ENCODE measurements around the gene ATP5F1B. TPM values are rescaled to one million over a fixed set of nuclear protein-coding genes. Genes with fewer than 3 reads are reported as not detected.

Gene ATP5F1B
- polyA plus RNA-seq, 1 donor from 2014 or later: 559 TPM

DNA sequence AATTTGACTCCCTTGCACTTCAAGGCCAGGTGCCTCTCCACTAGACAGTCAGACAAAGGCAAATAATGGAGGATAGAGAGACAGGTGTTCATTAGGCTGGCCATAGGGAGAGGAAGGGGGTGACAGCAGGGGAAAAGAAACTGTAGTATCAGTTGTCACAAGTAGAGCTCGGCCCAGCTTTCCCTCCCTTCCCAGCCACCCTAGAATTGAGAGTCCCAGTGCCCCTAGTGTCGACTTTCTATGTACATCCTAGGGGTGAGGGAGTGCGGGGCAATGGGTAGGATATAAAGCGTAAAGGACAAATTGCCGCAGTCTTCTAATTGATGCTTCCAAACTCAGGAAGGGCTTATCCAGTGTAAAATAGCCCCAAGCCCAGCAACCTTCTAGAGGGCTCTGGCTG is 54.7 kb downstream of the ATP5F1B start:
- no peaks in the 10 kb centered on the region for H3K27me3 ChIP-seq (ENCODE audit: insufficient read depth, low read depth, low read length)
- H3K27ac ChIP-seq (ENCODE audit: low read length): no peak overlapping the region
- H2AFZ ChIP-seq (ENCODE audit: low read depth, low read length): no peak overlapping the region
- H3K9ac ChIP-seq (ENCODE audit: low read length): no peak overlapping the region
- no peak overlapping the region for H3K4me2 ChIP-seq (ENCODE audit: low read length)
- no peaks in the 10 kb centered on the region for H3K9me2 ChIP-seq (ENCODE audit: insufficient read depth, low read length)
- no peaks in the 10 kb centered on the region for H3K9me3 ChIP-seq (ENCODE audit: low read length)
- no peaks in the 10 kb centered on the region for H3F3A ChIP-seq (ENCODE audit: insufficient read depth, low read length, poor library complexity, severe bottlenecking)
- TF ChIP-seq RAD21 (conservative IDR thresholded peaks at IDR 0.05): no peak
- TF ChIP-seq TAF1 (IDR thresholded peaks at IDR 0.05; ENCODE audit: low read depth): no peak
- TF ChIP-seq, protein P1, sequence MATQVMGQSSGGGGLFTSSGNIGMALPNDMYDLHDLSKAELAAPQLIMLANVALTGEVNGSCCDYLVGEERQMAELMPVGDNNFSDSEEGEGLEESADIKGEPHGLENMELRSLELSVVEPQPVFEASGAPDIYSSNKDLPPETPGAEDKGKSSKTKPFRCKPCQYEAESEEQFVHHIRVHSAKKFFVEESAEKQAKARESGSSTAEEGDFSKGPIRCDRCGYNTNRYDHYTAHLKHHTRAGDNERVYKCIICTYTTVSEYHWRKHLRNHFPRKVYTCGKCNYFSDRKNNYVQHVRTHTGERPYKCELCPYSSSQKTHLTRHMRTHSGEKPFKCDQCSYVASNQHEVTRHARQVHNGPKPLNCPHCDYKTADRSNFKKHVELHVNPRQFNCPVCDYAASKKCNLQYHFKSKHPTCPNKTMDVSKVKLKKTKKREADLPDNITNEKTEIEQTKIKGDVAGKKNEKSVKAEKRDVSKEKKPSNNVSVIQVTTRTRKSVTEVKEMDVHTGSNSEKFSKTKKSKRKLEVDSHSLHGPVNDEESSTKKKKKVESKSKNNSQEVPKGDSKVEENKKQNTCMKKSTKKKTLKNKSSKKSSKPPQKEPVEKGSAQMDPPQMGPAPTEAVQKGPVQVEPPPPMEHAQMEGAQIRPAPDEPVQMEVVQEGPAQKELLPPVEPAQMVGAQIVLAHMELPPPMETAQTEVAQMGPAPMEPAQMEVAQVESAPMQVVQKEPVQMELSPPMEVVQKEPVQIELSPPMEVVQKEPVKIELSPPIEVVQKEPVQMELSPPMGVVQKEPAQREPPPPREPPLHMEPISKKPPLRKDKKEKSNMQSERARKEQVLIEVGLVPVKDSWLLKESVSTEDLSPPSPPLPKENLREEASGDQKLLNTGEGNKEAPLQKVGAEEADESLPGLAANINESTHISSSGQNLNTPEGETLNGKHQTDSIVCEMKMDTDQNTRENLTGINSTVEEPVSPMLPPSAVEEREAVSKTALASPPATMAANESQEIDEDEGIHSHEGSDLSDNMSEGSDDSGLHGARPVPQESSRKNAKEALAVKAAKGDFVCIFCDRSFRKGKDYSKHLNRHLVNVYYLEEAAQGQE (IDR thresholded peaks at IDR 0.05; ENCODE audit: borderline replicate concordance): no peak
- no peak for TF ChIP-seq EP300 (conservative IDR thresholded peaks at IDR 0.05; ENCODE audit: poor library complexity, severe bottlenecking)
- TF ChIP-seq EZH2 (IDR thresholded peaks at IDR 0.05; ENCODE audit: borderline replicate concordance, insufficient read depth, low read length, poor library complexity, severe bottlenecking): no peak
- no peak for TF ChIP-seq POLR2AphosphoS5 (IDR thresholded peaks at IDR 0.05)
- TF ChIP-seq MXI1 (conservative IDR thresholded peaks at IDR 0.05; ENCODE audit: poor library complexity, severe bottlenecking): no peak
- no peak for TF ChIP-seq SMC3 (conservative IDR thresholded peaks at IDR 0.05; ENCODE audit: poor library complexity)
- TF ChIP-seq, protein P2, sequence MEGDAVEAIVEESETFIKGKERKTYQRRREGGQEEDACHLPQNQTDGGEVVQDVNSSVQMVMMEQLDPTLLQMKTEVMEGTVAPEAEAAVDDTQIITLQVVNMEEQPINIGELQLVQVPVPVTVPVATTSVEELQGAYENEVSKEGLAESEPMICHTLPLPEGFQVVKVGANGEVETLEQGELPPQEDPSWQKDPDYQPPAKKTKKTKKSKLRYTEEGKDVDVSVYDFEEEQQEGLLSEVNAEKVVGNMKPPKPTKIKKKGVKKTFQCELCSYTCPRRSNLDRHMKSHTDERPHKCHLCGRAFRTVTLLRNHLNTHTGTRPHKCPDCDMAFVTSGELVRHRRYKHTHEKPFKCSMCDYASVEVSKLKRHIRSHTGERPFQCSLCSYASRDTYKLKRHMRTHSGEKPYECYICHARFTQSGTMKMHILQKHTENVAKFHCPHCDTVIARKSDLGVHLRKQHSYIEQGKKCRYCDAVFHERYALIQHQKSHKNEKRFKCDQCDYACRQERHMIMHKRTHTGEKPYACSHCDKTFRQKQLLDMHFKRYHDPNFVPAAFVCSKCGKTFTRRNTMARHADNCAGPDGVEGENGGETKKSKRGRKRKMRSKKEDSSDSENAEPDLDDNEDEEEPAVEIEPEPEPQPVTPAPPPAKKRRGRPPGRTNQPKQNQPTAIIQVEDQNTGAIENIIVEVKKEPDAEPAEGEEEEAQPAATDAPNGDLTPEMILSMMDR (IDR thresholded peaks at IDR 0.05; ENCODE audit: poor library complexity, severe bottlenecking): no peak
- H3K36me3 ChIP-seq (ENCODE audit: insufficient read depth, low read length): no peaks in the 10 kb centered on the region
- H3K79me2 ChIP-seq (replicated peaks; ENCODE audit: insufficient read depth, low read length): no peaks in the 10 kb centered on the region
- no peaks in the 10 kb centered on the region for H4K20me1 ChIP-seq (ENCODE audit: insufficient read depth)
- no peak overlapping the region for H3K4me3 ChIP-seq (ENCODE audit: low read length)

DNA sequence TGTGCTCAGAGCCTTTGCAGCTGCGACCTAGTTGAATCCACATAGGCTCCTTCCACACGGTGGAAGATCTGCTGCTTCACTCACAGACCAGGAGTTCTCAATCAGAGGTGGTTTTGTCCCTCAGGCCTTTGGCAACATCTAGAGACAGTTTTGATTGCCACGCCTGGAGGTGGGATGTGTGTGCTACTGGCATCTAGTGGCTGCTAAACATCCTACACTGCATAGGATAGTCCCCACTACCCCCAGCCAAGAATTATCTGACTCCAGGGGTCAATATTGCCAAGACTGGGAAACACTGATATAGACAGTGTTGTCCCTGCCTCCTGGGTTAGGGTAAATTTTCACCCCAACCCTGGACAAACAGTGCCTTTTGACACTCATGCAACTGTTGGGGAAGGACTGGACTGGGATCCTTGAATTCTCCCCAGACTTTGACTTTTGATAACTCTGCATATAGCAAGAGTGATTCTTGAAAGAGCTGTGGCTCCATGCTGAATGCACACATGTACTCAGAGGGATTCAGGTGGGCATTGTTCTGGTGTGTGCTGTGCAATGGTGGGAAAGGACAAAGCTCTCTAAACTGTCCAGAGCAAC is 55.5 kb downstream of the ATP5F1B start:
- no peak overlapping the region for H2AFZ ChIP-seq (ENCODE audit: low read depth, low read length)
- H3K9ac ChIP-seq (ENCODE audit: low read length): no peak overlapping the region
- H3K27me3 ChIP-seq (ENCODE audit: insufficient read depth, low read depth, low read length): no peaks in the 10 kb centered on the region
- no peak overlapping the region for H3K4me3 ChIP-seq (ENCODE audit: low read length)
- H4K20me1 ChIP-seq (ENCODE audit: insufficient read depth): no peaks in the 10 kb centered on the region
- no peak for TF ChIP-seq EP300 (conservative IDR thresholded peaks at IDR 0.05; ENCODE audit: poor library complexity, severe bottlenecking)
- no peak for TF ChIP-seq TAF1 (IDR thresholded peaks at IDR 0.05; ENCODE audit: low read depth)
- no peak for TF ChIP-seq SMC3 (conservative IDR thresholded peaks at IDR 0.05; ENCODE audit: poor library complexity)
- TF ChIP-seq POLR2AphosphoS5 (IDR thresholded peaks at IDR 0.05): no peak
- no peak for TF ChIP-seq MXI1 (conservative IDR thresholded peaks at IDR 0.05; ENCODE audit: poor library complexity, severe bottlenecking)
- TF ChIP-seq, protein P1 (IDR thresholded peaks at IDR 0.05; ENCODE audit: borderline replicate concordance): no peak
- TF ChIP-seq EZH2 (IDR thresholded peaks at IDR 0.05; ENCODE audit: borderline replicate concordance, insufficient read depth, low read length, poor library complexity, severe bottlenecking): no peak
- TF ChIP-seq, protein P2 (IDR thresholded peaks at IDR 0.05; ENCODE audit: poor library complexity, severe bottlenecking): peak; percentile 44
- TF ChIP-seq RAD21 (conservative IDR thresholded peaks at IDR 0.05): peak; percentile 24
- H3K36me3 ChIP-seq (ENCODE audit: insufficient read depth, low read length): no peaks in the 10 kb centered on the region
- no peak overlapping the region for H3K4me2 ChIP-seq (ENCODE audit: low read length)
- no peaks in the 10 kb centered on the region for H3F3A ChIP-seq (ENCODE audit: insufficient read depth, low read length, poor library complexity, severe bottlenecking)
- H3K79me2 ChIP-seq (replicated peaks; ENCODE audit: insufficient read depth, low read length): no peaks in the 10 kb centered on the region
- no peaks in the 10 kb centered on the region for H3K9me2 ChIP-seq (ENCODE audit: insufficient read depth, low read length)
- H3K27ac ChIP-seq (ENCODE audit: low read length): no peak overlapping the region
- no peaks in the 10 kb centered on the region for H3K9me3 ChIP-seq (ENCODE audit: low read length)
